ENCODE measurements around the gene SMYD3.

DNA sequence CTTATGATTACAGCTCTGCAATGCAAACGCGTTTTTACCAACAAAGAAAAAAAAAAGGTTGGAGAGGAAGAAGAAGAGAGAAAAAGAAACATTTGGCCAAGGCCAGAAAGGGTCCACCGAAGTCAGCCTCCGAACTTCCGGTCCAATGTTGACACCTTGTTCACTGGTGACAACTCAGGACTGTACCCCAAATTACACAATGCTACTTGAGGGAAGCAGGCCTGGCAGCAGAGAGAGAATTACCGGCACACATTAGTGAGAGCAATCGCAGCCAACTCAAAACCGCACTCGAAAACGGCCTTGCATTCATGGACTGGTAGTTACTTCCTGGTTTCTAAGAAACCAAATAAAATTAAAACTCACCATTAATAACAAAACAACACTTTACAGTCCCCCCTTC lies 699.8 kb downstream of the SMYD3 start:
- TF ChIP-seq, protein P1, sequence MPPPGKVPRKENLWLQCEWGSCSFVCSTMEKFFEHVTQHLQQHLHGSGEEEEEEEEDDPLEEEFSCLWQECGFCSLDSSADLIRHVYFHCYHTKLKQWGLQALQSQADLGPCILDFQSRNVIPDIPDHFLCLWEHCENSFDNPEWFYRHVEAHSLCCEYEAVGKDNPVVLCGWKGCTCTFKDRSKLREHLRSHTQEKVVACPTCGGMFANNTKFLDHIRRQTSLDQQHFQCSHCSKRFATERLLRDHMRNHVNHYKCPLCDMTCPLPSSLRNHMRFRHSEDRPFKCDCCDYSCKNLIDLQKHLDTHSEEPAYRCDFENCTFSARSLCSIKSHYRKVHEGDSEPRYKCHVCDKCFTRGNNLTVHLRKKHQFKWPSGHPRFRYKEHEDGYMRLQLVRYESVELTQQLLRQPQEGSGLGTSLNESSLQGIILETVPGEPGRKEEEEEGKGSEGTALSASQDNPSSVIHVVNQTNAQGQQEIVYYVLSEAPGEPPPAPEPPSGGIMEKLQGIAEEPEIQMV (CRISPR knock-in tag; IDR thresholded peaks at IDR 0.05; ENCODE audit: low read depth) = no peak
- TF ChIP-seq ZNF788 (CRISPR knock-in tag; IDR thresholded peaks at IDR 0.05; ENCODE audit: borderline replicate concordance) (no peak), ZFY (CRISPR knock-in tag; IDR thresholded peaks at IDR 0.05) (no peak), SRF (IDR thresholded peaks at IDR 0.05; ENCODE audit: low read depth, low read length) (no peak), MED8 (CRISPR knock-in tag; IDR thresholded peaks at IDR 0.05; ENCODE audit: insufficient replicate concordance) (no peak), SP4 (CRISPR knock-in tag; IDR thresholded peaks at IDR 0.05) (no peak), FOXM1 (CRISPR knock-in tag; IDR thresholded peaks at IDR 0.05) (no peak)
- TF ChIP-seq, protein P2, sequence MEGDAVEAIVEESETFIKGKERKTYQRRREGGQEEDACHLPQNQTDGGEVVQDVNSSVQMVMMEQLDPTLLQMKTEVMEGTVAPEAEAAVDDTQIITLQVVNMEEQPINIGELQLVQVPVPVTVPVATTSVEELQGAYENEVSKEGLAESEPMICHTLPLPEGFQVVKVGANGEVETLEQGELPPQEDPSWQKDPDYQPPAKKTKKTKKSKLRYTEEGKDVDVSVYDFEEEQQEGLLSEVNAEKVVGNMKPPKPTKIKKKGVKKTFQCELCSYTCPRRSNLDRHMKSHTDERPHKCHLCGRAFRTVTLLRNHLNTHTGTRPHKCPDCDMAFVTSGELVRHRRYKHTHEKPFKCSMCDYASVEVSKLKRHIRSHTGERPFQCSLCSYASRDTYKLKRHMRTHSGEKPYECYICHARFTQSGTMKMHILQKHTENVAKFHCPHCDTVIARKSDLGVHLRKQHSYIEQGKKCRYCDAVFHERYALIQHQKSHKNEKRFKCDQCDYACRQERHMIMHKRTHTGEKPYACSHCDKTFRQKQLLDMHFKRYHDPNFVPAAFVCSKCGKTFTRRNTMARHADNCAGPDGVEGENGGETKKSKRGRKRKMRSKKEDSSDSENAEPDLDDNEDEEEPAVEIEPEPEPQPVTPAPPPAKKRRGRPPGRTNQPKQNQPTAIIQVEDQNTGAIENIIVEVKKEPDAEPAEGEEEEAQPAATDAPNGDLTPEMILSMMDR (CRISPR knock-in tag; IDR thresholded peaks at IDR 0.05) = no peak
- TF ChIP-seq, protein P3, sequence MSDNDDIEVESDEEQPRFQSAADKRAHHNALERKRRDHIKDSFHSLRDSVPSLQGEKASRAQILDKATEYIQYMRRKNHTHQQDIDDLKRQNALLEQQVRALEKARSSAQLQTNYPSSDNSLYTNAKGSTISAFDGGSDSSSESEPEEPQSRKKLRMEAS (IDR thresholded peaks at IDR 0.05) = no peak
